CD4-positive, alpha-beta memory T cell (primary cell): Measurements from ENCODE around the gene CELF4. TPM values are rescaled to one million over a fixed set of nuclear protein-coding genes. Genes with fewer than 3 reads are reported as not detected.

Source experiments
- CTCF ChIA-PET: fragments of 350-600 bp; sonication (Branson Sonifier 250); formaldehyde crosslinking; loops from one replicate; lab custom pipeline; 2021; ENCODE audit warnings: inconsistent platforms; ENCODE audit not compliant: partially characterized antibody; lab: Charles Lee
- POLR2A ChIA-PET: fragments of 350-600 bp; sonication (Branson Sonifier 250); formaldehyde crosslinking; loops from one replicate; lab custom pipeline; 2021; ENCODE audit not compliant: partially characterized antibody; lab: Charles Lee
- DNase-seq, 5 donors: peaks; one replicate each; pipeline versions ENCODE4 v3.0.0 to v3.0.0-alpha.2; 2020 to 2022; ENCODE audit warnings: mixed read lengths in 1 of 5
- H3K27ac ChIP-seq: one replicate; pipeline ENCODE4 v1.7.0; 2013; ENCODE audit warnings: low read depth, low read length
- H3K27me3 ChIP-seq: 2 replicates; pipeline ENCODE4 v1.7.0; 2013; ENCODE audit warnings: mild to moderate bottlenecking, low read length, moderate library complexity; ENCODE audit not compliant: insufficient read depth
- H3K36me3 ChIP-seq: 2 replicates; pipeline ENCODE4 v1.7.0; 2013; ENCODE audit warnings: mild to moderate bottlenecking, low read length, moderate library complexity; ENCODE audit not compliant: insufficient read depth
- H3K4me1 ChIP-seq: 2 replicates; pipeline ENCODE4 v1.7.0; 2013; ENCODE audit warnings: mild to moderate bottlenecking, low read length, moderate library complexity; ENCODE audit not compliant: insufficient read depth
- H3K4me3 ChIP-seq, 2 donors: one replicate each; pipeline ENCODE4 v1.7.0; 2013; ENCODE audit warnings: low read length in 2 of 2, mild to moderate bottlenecking in 1 of 2
- H3K9me3 ChIP-seq, 2 donors: one replicate each; pipeline ENCODE4 v1.7.0; 2013; ENCODE audit warnings: low read length in 2 of 2, control low read depth in 1 of 2; ENCODE audit not compliant: control insufficient read depth in 1 of 2
- H3K27ac Mint-ChIP-seq, 7 donors: one replicate each; pipeline ENCODE4 v1.8.0; 2020 to 2021; ENCODE audit warnings: mixed read lengths in 7 of 7, mild to moderate bottlenecking in 6 of 7, inconsistent platforms in 3 of 7, moderate library complexity in 3 of 7
- H3K27me3 Mint-ChIP-seq, 2 donors: one replicate each; pipeline ENCODE4 v1.8.0; 2020 to 2021; ENCODE audit warnings: mixed read lengths in 2 of 2
- H3K36me3 Mint-ChIP-seq, 2 donors: one replicate each; pipeline ENCODE4 v1.8.0; 2020 to 2021; ENCODE audit warnings: mixed read lengths in 2 of 2, inconsistent platforms in 1 of 2, mild to moderate bottlenecking in 1 of 2
- H3K4me1 Mint-ChIP-seq, 4 donors: one replicate each; pipeline ENCODE4 v1.8.0; 2020 to 2021; ENCODE audit warnings: mixed read lengths in 4 of 4, mild to moderate bottlenecking in 1 of 4
- H3K4me3 Mint-ChIP-seq, 8 donors: one replicate each; pipeline ENCODE4 v1.8.0; 2020 to 2021; ENCODE audit warnings: mixed read lengths in 8 of 8, mild to moderate bottlenecking in 7 of 8, moderate library complexity in 6 of 8, inconsistent platforms in 3 of 8
- H3K9me3 Mint-ChIP-seq, 8 donors: one replicate each; pipeline ENCODE4 v1.8.0; 2020 to 2021; ENCODE audit warnings: mixed read lengths in 8 of 8, mild to moderate bottlenecking in 5 of 8, inconsistent platforms in 3 of 8, moderate library complexity in 1 of 8
- intact Hi-C: fragments of 100-400 bp; cut with micrococcal nuclease; formaldehyde crosslinking; loops from one replicate; pipeline ENCODE4 v1.15.1; 2023
- polyA plus RNA-seq, 2 donors: library from polyadenylated mRNA; unstranded; fragments of 300-500 nt; fragmentation: Illumina TruSeq; gene quantifications; one replicate each; pipeline ENCODE4 v1.2.3, GENCODE V29; 2021
- total RNA-seq, 2 experiments: library from RNA; stranded (reverse); gene quantifications; one replicate each; pipeline ENCODE4 v1.2.3, GENCODE V29; 2021

Gene CELF4
- total and polyA plus RNA-seq, 4 experiments from 2014 or later: 0.23 TPM; not detected in 3

DNA sequence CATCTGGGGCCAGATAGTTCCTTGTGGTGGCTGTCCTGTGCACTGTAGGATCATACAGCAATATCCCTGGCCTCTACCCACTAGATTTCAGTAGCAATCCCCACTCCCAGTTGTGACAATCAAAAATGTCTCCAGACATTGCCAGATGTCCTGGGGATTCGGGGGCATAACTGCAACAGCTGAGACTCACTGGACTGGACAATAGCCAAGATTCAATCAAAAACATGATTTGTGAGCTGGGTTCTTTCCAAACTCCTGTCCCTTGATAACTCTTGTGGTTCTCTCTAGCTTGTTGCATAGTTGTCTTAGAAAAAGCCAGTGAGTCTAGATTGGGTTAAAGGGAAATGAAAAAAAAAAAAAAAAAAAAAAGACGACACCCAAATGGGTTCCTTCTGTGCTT is 293.4 kb downstream of the CELF4 start:
- POLR2A ChIA-PET: interaction anchor here (0.6 kb wide), 1 partner anchor 586 kb away, joined by 6 read pairs; no protein-coding TSS in a partner anchor
- H3K4me1 Mint-ChIP-seq: peaks cover 0 to 2% (median 0%) of the 10 kb centered on the region in 4 donors
- DNase-seq: no peak
- H3K27ac ChIP-seq: no peak overlapping the region
- H3K27ac Mint-ChIP-seq: no peak overlapping the region
- no peak overlapping the region for H3K4me3 Mint-ChIP-seq
- H3K4me1 ChIP-seq: no peaks in the 10 kb centered on the region
- no peak overlapping the region for H3K4me3 ChIP-seq
- no peaks in the 10 kb centered on the region for H3K36me3 ChIP-seq
- H3K9me3 Mint-ChIP-seq: peaks cover 0 to 9% (median 3%) of the 10 kb centered on the region in 8 donors
- CTCF ChIA-PET: no interaction called here
- H3K27me3 Mint-ChIP-seq: peaks cover 11 to 21% of the 10 kb centered on the region in 2 donors
- H3K27me3 ChIP-seq: no peaks in the 10 kb centered on the region
- H3K9me3 ChIP-seq: no peaks in the 10 kb centered on the region
- intact Hi-C loops: no loop called here
- no peaks in the 10 kb centered on the region for H3K36me3 Mint-ChIP-seq

GRCh38 chr18:37270666-37271052 is 294.9 kb downstream of the CELF4 start:
- peaks cover 7 to 14% of the 10 kb centered on the region in 2 donors for H3K27me3 Mint-ChIP-seq
- Histone ChIP-seq H3K4me3 (no peak overlapping the region), H3K9me3 (no peaks in the 10 kb centered on the region), H3K4me1 (no peaks in the 10 kb centered on the region), H3K27ac (no peak overlapping the region), H3K27me3 (no peaks in the 10 kb centered on the region), H3K36me3 (no peaks in the 10 kb centered on the region)
- H3K4me1 Mint-ChIP-seq: peaks cover 0 to 1% (median 0%) of the 10 kb centered on the region in 4 donors
- H3K36me3 Mint-ChIP-seq: no peaks in the 10 kb centered on the region
- H3K9me3 Mint-ChIP-seq: peaks cover 0 to 7% (median 3%) of the 10 kb centered on the region in 8 donors
- ChIA-PET POLR2A (no interaction called here), CTCF (no interaction called here)
- no peak overlapping the region for H3K27ac Mint-ChIP-seq
- DNase-seq: no peak
- H3K4me3 Mint-ChIP-seq: no peak overlapping the region
- intact Hi-C loops: no loop called here

DNA sequence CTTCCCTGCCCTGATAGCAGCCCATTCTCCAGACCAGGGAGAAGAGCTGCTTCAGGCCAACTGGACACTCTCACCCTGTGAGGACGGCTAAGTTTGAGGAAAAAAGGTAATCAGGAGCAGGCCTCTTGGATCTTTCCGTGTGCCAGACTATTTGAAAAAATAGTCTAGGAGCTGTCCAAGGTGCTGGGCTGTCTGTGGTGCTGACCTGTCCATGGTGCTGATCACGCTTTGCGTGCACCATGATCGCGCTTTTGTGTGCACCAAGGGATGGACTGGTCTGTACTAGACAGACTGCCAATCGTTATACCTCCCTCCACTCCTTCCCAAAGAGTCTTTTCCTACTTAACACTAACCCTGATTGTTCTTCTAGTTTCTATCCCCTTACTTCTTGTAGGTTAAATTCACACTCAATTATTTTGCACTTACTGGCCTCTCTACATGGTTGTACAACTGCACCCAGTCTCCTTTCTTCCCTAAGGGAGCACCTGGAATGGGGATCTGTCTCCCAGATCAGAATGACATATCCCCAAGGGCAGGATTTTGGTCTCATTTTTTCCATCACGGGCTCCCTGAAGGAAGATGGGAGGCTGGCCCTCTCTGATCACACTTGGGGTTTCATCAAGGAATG is 295.4 kb downstream of the CELF4 start:
- DNase-seq: peak in 3 of 5 donors; percentile 2 to 6 (median 5)
- Mint-ChIP-seq H3K27me3 (peaks cover 4 to 11% of the 10 kb centered on the region in 2 donors), H3K9me3 (peaks cover 0 to 6% (median 2%) of the 10 kb centered on the region in 8 donors), H3K36me3 (no peaks in the 10 kb centered on the region), H3K4me1 (no peaks in the 10 kb centered on the region), H3K27ac (no peak overlapping the region), H3K4me3 (no peak overlapping the region)
- CTCF ChIA-PET: no interaction called here
- no peaks in the 10 kb centered on the region for H3K27me3 ChIP-seq
- intact Hi-C loops: no loop called here
- POLR2A ChIA-PET: no interaction called here
- H3K27ac ChIP-seq: no peak overlapping the region
- H3K4me1 ChIP-seq: no peaks in the 10 kb centered on the region
- H3K4me3 ChIP-seq: no peak overlapping the region
- H3K36me3 ChIP-seq: no peaks in the 10 kb centered on the region
- no peaks in the 10 kb centered on the region for H3K9me3 ChIP-seq

DNA sequence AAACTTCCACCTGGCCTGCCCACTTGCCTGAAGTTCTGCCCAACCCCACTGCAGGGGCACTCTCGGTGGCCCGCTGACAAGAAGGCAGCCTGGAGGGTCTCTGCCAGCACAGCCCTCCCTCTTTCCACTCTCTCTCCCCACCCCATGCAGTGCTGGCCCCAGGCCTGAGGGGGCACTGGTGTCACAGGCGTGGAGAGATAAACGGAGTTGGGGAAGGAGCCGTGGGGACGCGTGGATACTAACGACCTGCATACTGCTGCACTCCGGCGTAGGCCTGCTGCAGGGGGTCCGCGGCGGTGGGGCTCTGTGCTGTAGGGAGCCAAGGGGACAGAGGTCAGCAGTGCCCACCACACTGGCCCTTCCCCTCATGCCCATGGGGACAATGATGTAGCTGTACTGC is 299.3 kb downstream of the CELF4 start:
- Mint-ChIP-seq H3K27me3 (peaks cover 0 to 5% of the 10 kb centered on the region in 2 donors), H3K9me3 (peaks cover 0 to 6% (median 3%) of the 10 kb centered on the region in 8 donors), H3K27ac (no peak overlapping the region), H3K4me1 (no peaks in the 10 kb centered on the region), H3K36me3 (no peaks in the 10 kb centered on the region), H3K4me3 (no peak overlapping the region)
- ChIA-PET CTCF (no interaction called here), POLR2A (no interaction called here)
- H3K27ac ChIP-seq: no peak overlapping the region
- no peaks in the 10 kb centered on the region for H3K4me1 ChIP-seq
- H3K4me3 ChIP-seq: no peak overlapping the region
- DNase-seq: no peak
- intact Hi-C loops: no loop called here
- H3K9me3 ChIP-seq: no peaks in the 10 kb centered on the region
- H3K27me3 ChIP-seq: no peaks in the 10 kb centered on the region
- no peaks in the 10 kb centered on the region for H3K36me3 ChIP-seq

- Histone ChIP-seq H3K4me3 (no peak overlapping the region), H3K9me3 (no peaks in the 10 kb centered on the region), H3K27ac (no peak overlapping the region), H3K27me3 (no peaks in the 10 kb centered on the region), H3K4me1 (no peaks in the 10 kb centered on the region), H3K36me3 (no peaks in the 10 kb centered on the region)
- Mint-ChIP-seq H3K27ac (no peak overlapping the region), H3K4me3 (no peak overlapping the region), H3K9me3 (peaks cover 0 to 6% (median 3%) of the 10 kb centered on the region in 8 donors), H3K4me1 (no peaks in the 10 kb centered on the region), H3K27me3 (peaks cover 0 to 5% of the 10 kb centered on the region in 2 donors), H3K36me3 (no peaks in the 10 kb centered on the region)
- DNase-seq: no peak
- POLR2A ChIA-PET: no interaction called here
- intact Hi-C loops: no loop called here
- CTCF ChIA-PET: no interaction called here
Observed at GRCh38 chr18:37265382-37265781, 300.2 kb downstream of the CELF4 start.

- Histone ChIP-seq H3K4me1 (no peaks in the 10 kb centered on the region), H3K4me3 (no peak overlapping the region), H3K36me3 (no peaks in the 10 kb centered on the region), H3K9me3 (no peaks in the 10 kb centered on the region), H3K27me3 (no peaks in the 10 kb centered on the region), H3K27ac (no peak overlapping the region)
- Mint-ChIP-seq H3K36me3 (no peaks in the 10 kb centered on the region), H3K9me3 (peaks cover 0 to 6% (median 2%) of the 10 kb centered on the region in 8 donors), H3K27me3 (peaks cover 0 to 5% of the 10 kb centered on the region in 2 donors), H3K4me1 (no peaks in the 10 kb centered on the region), H3K27ac (no peak overlapping the region), H3K4me3 (no peak overlapping the region)
- no peak for DNase-seq
- ChIA-PET CTCF (no interaction called here), POLR2A (no interaction called here)
- intact Hi-C loops: no loop called here
Observed at GRCh38 chr18:37264956-37265355, 300.6 kb downstream of the CELF4 start.

GRCh38 chr18:37261988-37262387 is 303.6 kb downstream of the CELF4 start:
- POLR2A ChIA-PET: no interaction called here
- H3K4me3 Mint-ChIP-seq: no peak overlapping the region
- H3K4me3 ChIP-seq: no peak overlapping the region

More at GRCh38 chr18:37261988-37262387, 303.6 kb downstream of the CELF4 start:
- peaks cover 0 to 6% (median 2%) of the 10 kb centered on the region in 8 donors for H3K9me3 Mint-ChIP-seq
- no peaks in the 10 kb centered on the region for H3K36me3 Mint-ChIP-seq
- DNase-seq: no peak
- CTCF ChIA-PET: no interaction called here
- no peaks in the 10 kb centered on the region for H3K4me1 Mint-ChIP-seq
- no peaks in the 10 kb centered on the region for H3K27me3 ChIP-seq
- no peak overlapping the region for H3K27ac ChIP-seq
- no peaks in the 10 kb centered on the region for H3K36me3 ChIP-seq
- no peaks in the 10 kb centered on the region for H3K9me3 ChIP-seq
- H3K27ac Mint-ChIP-seq: no peak overlapping the region
- no peaks in the 10 kb centered on the region for H3K4me1 ChIP-seq
- peaks cover 1 to 8% of the 10 kb centered on the region in 2 donors for H3K27me3 Mint-ChIP-seq
- intact Hi-C loops: no loop called here
